Type B pancreatic cell (in vitro differentiated cells): ENCODE measurements around the gene CACNG8. TPM values are rescaled to one million over a fixed set of nuclear protein-coding genes. Genes with fewer than 3 reads are reported as not detected.

Experiments
- DNase-seq: peaks from one replicate; pipeline ENCODE4 v3.0.0; 2021; ENCODE audit warnings: mixed read lengths; ENCODE audit not compliant: unreplicated experiment; ENCODE audit errors: extremely low spot score
- H3K27ac Mint-ChIP-seq: 2 replicates; pipeline ENCODE4 v1.8.0; 2021; ENCODE audit warnings: mild to moderate bottlenecking, mixed read lengths
- H3K27me3 Mint-ChIP-seq: 2 replicates; pipeline ENCODE4 v1.8.0; 2021; ENCODE audit warnings: mixed read lengths
- H3K36me3 Mint-ChIP-seq: 2 replicates; pipeline ENCODE4 v1.8.0; 2021; ENCODE audit warnings: mixed read lengths
- H3K4me1 Mint-ChIP-seq: one replicate; pipeline ENCODE4 v1.8.0; 2021; ENCODE audit warnings: mixed read lengths; ENCODE audit not compliant: unreplicated experiment
- H3K4me3 Mint-ChIP-seq: 2 replicates; pipeline ENCODE4 v1.8.0; 2021; ENCODE audit warnings: mild to moderate bottlenecking, mixed read lengths
- H3K9me3 Mint-ChIP-seq: 2 replicates; pipeline ENCODE4 v1.8.0; 2021; ENCODE audit warnings: mixed read lengths
- total RNA-seq: library from RNA; stranded (reverse); gene quantifications from 2 replicates; pipeline ENCODE4 v1.2.1, GENCODE V29; 2021; ENCODE audit warnings: low replicate concordance
- TF ChIP-seq, protein P1 (sequence below): fragments of 200-600 bp; sonication (generic); conservative IDR thresholded peaks from 2 replicates; pipeline ENCODE4 v1.5.0; 2021; ENCODE audit warnings: antibody characterized with exemption, mild to moderate bottlenecking

CACNG8 gene
- total RNA-seq, 1 donor from 2014 or later: 0.97 TPM

- TF ChIP-seq, protein P1, sequence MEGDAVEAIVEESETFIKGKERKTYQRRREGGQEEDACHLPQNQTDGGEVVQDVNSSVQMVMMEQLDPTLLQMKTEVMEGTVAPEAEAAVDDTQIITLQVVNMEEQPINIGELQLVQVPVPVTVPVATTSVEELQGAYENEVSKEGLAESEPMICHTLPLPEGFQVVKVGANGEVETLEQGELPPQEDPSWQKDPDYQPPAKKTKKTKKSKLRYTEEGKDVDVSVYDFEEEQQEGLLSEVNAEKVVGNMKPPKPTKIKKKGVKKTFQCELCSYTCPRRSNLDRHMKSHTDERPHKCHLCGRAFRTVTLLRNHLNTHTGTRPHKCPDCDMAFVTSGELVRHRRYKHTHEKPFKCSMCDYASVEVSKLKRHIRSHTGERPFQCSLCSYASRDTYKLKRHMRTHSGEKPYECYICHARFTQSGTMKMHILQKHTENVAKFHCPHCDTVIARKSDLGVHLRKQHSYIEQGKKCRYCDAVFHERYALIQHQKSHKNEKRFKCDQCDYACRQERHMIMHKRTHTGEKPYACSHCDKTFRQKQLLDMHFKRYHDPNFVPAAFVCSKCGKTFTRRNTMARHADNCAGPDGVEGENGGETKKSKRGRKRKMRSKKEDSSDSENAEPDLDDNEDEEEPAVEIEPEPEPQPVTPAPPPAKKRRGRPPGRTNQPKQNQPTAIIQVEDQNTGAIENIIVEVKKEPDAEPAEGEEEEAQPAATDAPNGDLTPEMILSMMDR: no peak
- no peak for DNase-seq
- Mint-ChIP-seq H3K9me3 (no peaks in the 10 kb centered on the region), H3K27ac (no peak overlapping the region), H3K4me3 (no peak overlapping the region), H3K27me3 (peaks cover 26% of the 10 kb centered on the region), H3K36me3 (no peaks in the 10 kb centered on the region), H3K4me1 (no peaks in the 10 kb centered on the region)
Observed at GRCh38 chr19:54009440-54009839, 46.7 kb downstream of the CACNG8 start.

GRCh38 chr19:54010474-54010873, 47.7 kb downstream of the CACNG8 start:
- DNase-seq: no peak
- TF ChIP-seq, protein P1: no peak
- Mint-ChIP-seq H3K27me3 (peaks cover 31% of the 10 kb centered on the region), H3K9me3 (no peaks in the 10 kb centered on the region), H3K36me3 (no peaks in the 10 kb centered on the region), H3K4me1 (no peaks in the 10 kb centered on the region), H3K4me3 (no peak overlapping the region), H3K27ac (no peak overlapping the region)

- H3K27ac Mint-ChIP-seq: no peak overlapping the region
- TF ChIP-seq, protein P1: no peak
- no peak for DNase-seq
- no peaks in the 10 kb centered on the region for H3K4me1 Mint-ChIP-seq
- H3K36me3 Mint-ChIP-seq: no peaks in the 10 kb centered on the region
- peaks cover 31% of the 10 kb centered on the region for H3K27me3 Mint-ChIP-seq
- H3K9me3 Mint-ChIP-seq: no peaks in the 10 kb centered on the region
- no peak overlapping the region for H3K4me3 Mint-ChIP-seq
Observed at GRCh38 chr19:54011507-54012211, 48.9 kb downstream of the CACNG8 start.

DNA sequence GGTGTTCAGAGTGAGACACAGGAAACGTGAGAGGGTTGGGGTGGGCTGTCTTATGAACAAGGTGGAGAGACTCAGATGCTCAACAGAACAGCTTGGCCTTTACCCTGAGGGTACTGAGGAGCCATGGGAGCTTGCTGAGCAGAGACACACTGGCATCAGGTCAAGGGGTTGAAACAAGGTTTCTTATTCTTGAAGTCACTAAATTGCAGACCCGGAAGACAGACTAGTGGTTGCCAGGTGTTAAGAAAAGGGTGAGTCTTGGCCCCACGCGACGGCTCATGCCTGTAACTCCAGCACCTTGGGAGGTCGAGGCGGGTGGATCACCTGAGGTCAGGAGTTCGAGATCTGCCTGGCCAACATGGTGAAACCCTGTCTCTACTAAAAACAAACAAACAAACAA, 51.1 kb downstream of the CACNG8 start:
- H3K9me3 Mint-ChIP-seq: no peaks in the 10 kb centered on the region
- H3K27ac Mint-ChIP-seq: no peak overlapping the region
- peaks cover 21% of the 10 kb centered on the region for H3K27me3 Mint-ChIP-seq
- H3K4me3 Mint-ChIP-seq: no peak overlapping the region
- no peaks in the 10 kb centered on the region for H3K4me1 Mint-ChIP-seq
- TF ChIP-seq, protein P1: no peak
- no peak for DNase-seq
- H3K36me3 Mint-ChIP-seq: no peaks in the 10 kb centered on the region

GRCh38 chr19:54014920-54015560, 52.3 kb downstream of the CACNG8 start:
- Mint-ChIP-seq H3K4me3 (no peak overlapping the region), H3K9me3 (no peaks in the 10 kb centered on the region), H3K27me3 (peaks cover 21% of the 10 kb centered on the region), H3K27ac (no peak overlapping the region), H3K4me1 (no peaks in the 10 kb centered on the region), H3K36me3 (no peaks in the 10 kb centered on the region)
- TF ChIP-seq, protein P1: no peak
- no peak for DNase-seq
